Right atrium auricular region (tissue), 2 donors: ENCODE measurements around the gene ZNF512B. TPM values are rescaled to one million over a fixed set of nuclear protein-coding genes. Genes with fewer than 3 reads are reported as not detected.

Source experiments
- DNase-seq: peaks from one replicate; pipeline ENCODE4 v3.0.0-alpha.2; 2019; ENCODE audit warnings: low spot score
- H3K27ac ChIP-seq, 2 donors: fragments of 200-600 bp; sonication (generic); 1 replicate in 1 of 2; 2 replicates in 1 of 2; pipeline ENCODE4 v1.5.1; 2016 to 2019
- H3K27me3 ChIP-seq, 2 donors: fragments of 200-600 bp; sonication (generic); one replicate each; pipeline versions ENCODE4 v1.5.1 to v1.6.0; 2017 to 2019
- H3K36me3 ChIP-seq: fragments of 200-600 bp; sonication (generic); one replicate; pipeline ENCODE4 v1.5.1; 2016
- H3K4me1 ChIP-seq, 2 donors: fragments of 200-600 bp; sonication (generic); one replicate each; pipeline versions ENCODE4 v1.5.1 to v1.6.0; 2017 to 2019
- H3K4me3 ChIP-seq, 2 donors: fragments of 200-600 bp; sonication (generic); 1 replicate in 1 of 2; 2 replicates in 1 of 2; pipeline ENCODE4 v1.5.1; 2017 to 2019; ENCODE audit warnings: mild to moderate bottlenecking in 1 of 2, moderate library complexity in 1 of 2
- H3K9me3 ChIP-seq, 2 donors: fragments of 200-600 bp; sonication (generic); one replicate each; pipeline ENCODE4 v1.5.1; 2019
- total RNA-seq, 2 donors: library from RNA; depleted of rRNA; stranded (reverse); fragments of >200 nt; gene quantifications; one replicate each; pipeline ENCODE4 v1.1.0, GENCODE V29; 2016
- TF ChIP-seq, protein P1 (sequence below), 2 donors: fragments of 200-600 bp; sonication (generic); IDR thresholded peaks; one replicate each; pipeline ENCODE4 v1.5.1; 2019; ENCODE audit warnings: antibody characterized with exemption in 2 of 2

ZNF512B gene
- total RNA-seq, 2 donors from 2014 or later = 7.0 to 8.3 TPM

DNA sequence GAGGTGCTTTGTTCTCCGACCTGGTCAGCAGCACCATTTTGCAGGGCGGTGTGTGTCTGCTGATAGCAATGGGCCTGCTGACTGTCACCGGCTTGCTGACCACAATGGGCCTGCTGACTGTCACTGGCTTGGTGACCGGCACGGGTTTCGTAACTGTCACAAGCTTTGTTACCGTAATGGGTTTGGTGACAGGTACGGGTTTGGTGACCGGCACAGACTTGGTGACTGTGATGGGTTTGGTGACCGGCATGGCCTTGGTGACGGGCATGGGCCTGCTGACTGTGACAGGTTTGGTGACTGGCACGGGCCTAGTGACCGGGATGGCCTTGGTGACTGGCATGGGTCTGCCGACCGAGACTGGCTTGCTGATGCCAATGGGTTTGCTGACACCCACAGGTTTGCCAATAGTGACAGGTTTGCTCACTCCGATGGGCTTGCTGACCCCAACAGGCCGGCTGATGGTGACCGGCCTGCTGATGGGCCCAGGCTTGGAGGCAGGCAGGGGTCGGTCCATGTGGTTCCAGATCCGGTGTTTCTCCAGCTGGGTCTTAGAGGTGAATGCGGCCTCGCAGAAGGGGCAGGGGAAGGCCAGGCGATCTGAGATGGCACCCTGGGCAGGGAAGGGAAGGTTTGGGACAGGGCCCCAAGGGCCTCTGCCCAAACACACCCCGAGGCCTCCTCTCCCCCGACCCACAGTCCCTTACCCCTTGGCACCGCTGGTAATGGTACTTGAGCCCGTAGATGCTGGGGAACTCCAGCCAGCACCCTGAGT lies 3.4 kb downstream of the ZNF512B start:
- Histone ChIP-seq H3K27me3 (no peaks in the 10 kb centered on the region), H3K36me3 (peaks cover 28% of the 10 kb centered on the region), H3K4me3 (no peak overlapping the region), H3K27ac (no peak overlapping the region), H3K9me3 (no peaks in the 10 kb centered on the region), H3K4me1 (peaks cover 0 to 20% of the 10 kb centered on the region in 2 donors)
- no peak for DNase-seq
- TF ChIP-seq, protein P1, sequence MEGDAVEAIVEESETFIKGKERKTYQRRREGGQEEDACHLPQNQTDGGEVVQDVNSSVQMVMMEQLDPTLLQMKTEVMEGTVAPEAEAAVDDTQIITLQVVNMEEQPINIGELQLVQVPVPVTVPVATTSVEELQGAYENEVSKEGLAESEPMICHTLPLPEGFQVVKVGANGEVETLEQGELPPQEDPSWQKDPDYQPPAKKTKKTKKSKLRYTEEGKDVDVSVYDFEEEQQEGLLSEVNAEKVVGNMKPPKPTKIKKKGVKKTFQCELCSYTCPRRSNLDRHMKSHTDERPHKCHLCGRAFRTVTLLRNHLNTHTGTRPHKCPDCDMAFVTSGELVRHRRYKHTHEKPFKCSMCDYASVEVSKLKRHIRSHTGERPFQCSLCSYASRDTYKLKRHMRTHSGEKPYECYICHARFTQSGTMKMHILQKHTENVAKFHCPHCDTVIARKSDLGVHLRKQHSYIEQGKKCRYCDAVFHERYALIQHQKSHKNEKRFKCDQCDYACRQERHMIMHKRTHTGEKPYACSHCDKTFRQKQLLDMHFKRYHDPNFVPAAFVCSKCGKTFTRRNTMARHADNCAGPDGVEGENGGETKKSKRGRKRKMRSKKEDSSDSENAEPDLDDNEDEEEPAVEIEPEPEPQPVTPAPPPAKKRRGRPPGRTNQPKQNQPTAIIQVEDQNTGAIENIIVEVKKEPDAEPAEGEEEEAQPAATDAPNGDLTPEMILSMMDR (IDR thresholded peaks at IDR 0.05) = no peak

DNA sequence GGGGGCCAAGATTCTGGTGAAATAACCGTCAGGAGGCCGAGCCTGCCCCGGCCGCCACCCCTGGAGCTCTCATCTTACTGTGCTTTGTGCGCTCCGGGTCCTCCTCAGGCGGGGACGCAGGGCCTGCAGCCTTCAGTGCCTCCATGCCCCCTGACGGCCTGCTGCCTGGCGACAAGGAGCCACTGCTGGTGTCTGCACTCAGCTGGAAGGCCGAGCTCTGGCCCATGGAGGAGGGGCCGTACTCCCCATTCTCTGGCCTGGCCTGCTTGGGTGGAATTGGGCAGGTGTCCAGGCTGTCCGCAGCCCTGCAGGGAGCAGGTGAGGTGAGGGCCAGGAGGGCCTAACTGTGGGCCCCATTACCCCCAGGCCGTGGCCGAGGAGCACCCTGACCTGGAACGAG lies 5.3 kb downstream of the ZNF512B start:
- H3K4me3 ChIP-seq = no peak overlapping the region
- DNase-seq = no peak
- peaks cover 35% of the 10 kb centered on the region for H3K36me3 ChIP-seq
- no peaks in the 10 kb centered on the region for H3K9me3 ChIP-seq
- peaks cover 0 to 13% of the 10 kb centered on the region in 2 donors for H3K4me1 ChIP-seq
- H3K27ac ChIP-seq = no peak overlapping the region
- TF ChIP-seq, protein P1 (IDR thresholded peaks at IDR 0.05) = no peak
- no peaks in the 10 kb centered on the region for H3K27me3 ChIP-seq

DNA sequence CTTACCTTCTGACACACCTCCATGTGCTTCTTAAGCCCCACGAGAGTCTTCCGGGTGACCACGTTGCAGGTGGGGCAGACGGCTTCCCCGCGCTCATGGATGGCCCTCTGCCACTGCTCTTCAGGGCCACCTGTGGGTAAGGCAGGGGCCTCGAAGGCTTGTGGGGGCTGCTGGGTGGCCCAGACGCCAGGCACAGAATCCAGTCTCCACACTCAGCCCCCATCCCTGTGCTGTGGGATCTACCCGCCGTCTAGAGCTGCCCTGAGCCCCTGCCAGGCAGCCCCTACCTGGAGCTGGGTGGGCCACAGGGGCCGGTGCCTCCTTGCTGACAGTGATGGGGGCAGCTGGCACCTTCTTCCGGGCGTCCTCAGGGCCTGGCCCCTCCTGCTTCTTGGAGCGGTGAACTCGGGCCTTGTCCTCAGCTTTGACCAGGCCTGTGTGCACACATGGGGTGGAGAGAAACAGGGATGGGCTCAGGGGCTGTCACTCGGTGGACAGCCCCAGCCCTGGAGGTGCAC lies 5.9 kb downstream of the ZNF512B start:
- Histone ChIP-seq H3K36me3 (peaks cover 38% of the 10 kb centered on the region), H3K27me3 (no peaks in the 10 kb centered on the region), H3K9me3 (no peaks in the 10 kb centered on the region), H3K4me1 (peaks cover 0 to 9% of the 10 kb centered on the region in 2 donors), H3K27ac (no peak overlapping the region), H3K4me3 (no peak overlapping the region)
- DNase-seq = no peak
- TF ChIP-seq, protein P1 (IDR thresholded peaks at IDR 0.05) = no peak

DNA sequence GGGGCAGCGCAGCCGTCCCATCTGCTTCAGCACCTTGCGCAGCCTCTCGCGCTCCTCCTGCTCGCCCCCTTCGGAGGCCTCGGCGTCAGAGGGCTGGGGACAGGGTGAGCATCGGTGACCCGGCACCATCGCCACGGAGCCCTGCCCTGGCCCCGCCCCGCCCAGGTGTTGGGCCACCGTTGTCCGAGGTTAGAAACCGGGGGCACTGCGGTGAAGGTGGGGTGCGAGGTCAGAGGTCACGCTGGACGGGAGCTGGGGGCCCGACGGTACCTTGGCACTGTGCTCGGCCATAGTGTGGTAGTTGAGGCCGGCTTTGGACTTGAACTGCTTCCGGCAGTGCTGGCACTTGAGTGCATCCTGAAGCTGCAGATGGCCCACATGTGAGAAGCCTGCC lies 6.4 kb downstream of the ZNF512B start:
- peaks cover 0 to 4% of the 10 kb centered on the region in 2 donors for H3K4me1 ChIP-seq
- no peak for DNase-seq
- H3K27me3 ChIP-seq = no peaks in the 10 kb centered on the region
- no peak overlapping the region for H3K4me3 ChIP-seq
- H3K9me3 ChIP-seq = no peaks in the 10 kb centered on the region
- no peak overlapping the region for H3K27ac ChIP-seq
- TF ChIP-seq, protein P1 (IDR thresholded peaks at IDR 0.05) = no peak
- H3K36me3 ChIP-seq = peaks cover 38% of the 10 kb centered on the region

DNA sequence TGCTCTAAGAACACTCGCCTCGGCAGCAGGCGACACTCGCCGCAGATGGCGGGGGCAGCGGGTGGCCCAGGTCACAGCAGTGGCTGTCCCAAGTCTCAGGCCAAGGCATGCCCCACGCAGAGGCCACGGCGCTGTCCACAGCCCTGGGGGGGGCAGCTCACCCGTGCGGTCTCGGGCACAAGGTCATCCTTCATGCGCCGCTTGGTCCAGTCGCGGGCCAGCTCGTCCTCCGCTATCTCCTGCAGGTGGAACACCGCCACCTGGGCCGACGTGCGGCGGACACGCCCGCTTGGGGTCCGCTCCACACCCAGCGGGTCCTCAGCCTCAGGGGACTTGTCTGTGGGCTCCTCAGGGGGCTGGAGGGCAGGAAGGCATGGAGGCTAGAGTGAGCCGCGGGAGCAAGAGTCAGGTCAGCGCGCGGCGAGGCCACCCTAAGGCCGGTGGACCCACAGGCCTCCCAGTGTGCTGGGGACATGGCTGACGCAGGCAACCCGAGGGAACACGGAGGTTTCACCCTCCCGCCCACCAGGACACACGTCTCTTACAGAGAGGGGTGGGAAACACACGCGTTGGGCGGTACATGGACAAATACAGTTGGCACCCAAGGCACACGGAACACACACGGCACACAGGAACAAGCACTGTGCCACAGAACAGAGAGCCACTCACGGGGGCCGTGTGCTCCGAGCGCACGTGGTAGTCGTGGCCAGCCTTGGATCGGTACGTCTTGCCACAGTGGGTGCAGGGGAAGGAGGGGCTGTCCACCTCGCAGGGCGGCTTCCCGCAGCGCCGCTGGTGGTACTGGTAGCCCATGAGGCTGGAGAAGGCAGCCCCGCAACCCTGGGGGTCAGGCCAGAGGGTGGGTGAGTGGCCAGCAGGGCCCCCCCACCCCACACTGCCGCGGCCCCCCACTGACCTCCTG lies 7.0 kb downstream of the ZNF512B start:
- peaks cover 0 to 4% of the 10 kb centered on the region in 2 donors for H3K4me1 ChIP-seq
- peaks cover 38% of the 10 kb centered on the region for H3K36me3 ChIP-seq
- TF ChIP-seq, protein P1 (IDR thresholded peaks at IDR 0.05) = no peak
- H3K4me3 ChIP-seq = no peak overlapping the region
- no peaks in the 10 kb centered on the region for H3K9me3 ChIP-seq
- H3K27me3 ChIP-seq = no peaks in the 10 kb centered on the region
- H3K27ac ChIP-seq = no peak overlapping the region
- DNase-seq = no peak
